GM21381 (cell line): ENCODE measurements around the gene PRSS27.
"Not testable (repeated sequence)": the region's sequence is repeated elsewhere in the genome, so short reads cannot be mapped to it uniquely, and the experiment has no call there.

Source experiments
- ATAC-seq: cut with Tn5 transposase; IDR thresholded peaks from one replicate; pipeline ENCODE4 v1.9.1; 2021; ENCODE audit warnings: mild to moderate bottlenecking, moderate library complexity; ENCODE audit not compliant: unreplicated experiment

Gene PRSS27

GRCh38 chr16:2698103-2698870 lies 21.7 kb downstream of the PRSS27 start:
- no peak for ATAC-seq

- ATAC-seq: no peak
Measured at GRCh38 chr16:2697401-2697948, 22.5 kb downstream of the PRSS27 start.

GRCh38 chr16:2696601-2697250 lies 23.3 kb downstream of the PRSS27 start:
- not testable (repeated sequence) for ATAC-seq

GRCh38 chr16:2692948-2693651 lies 26.9 kb downstream of the PRSS27 start:
- no peak for ATAC-seq

- no peak for ATAC-seq
Measured at GRCh38 chr16:2692251-2692947, 27.6 kb downstream of the PRSS27 start.

- ATAC-seq: no peak
Measured at GRCh38 chr16:2691491-2692248, 28.4 kb downstream of the PRSS27 start.

GRCh38 chr16:2690852-2691251 lies 29.2 kb downstream of the PRSS27 start:
- no peak for ATAC-seq

GRCh38 chr16:2689968-2690801 lies 29.8 kb downstream of the PRSS27 start:
- ATAC-seq: no peak

GRCh38 chr16:2689422-2689821 lies 30.6 kb downstream of the PRSS27 start:
- ATAC-seq: not testable (repeated sequence)

GRCh38 chr16:2687531-2688308 lies 32.3 kb downstream of the PRSS27 start:
- ATAC-seq: peak; percentile 1

GRCh38 chr16:2686912-2687507 lies 33.0 kb downstream of the PRSS27 start:
- peak; percentile 40 for ATAC-seq

- peak; percentile 31 for ATAC-seq
Measured at GRCh38 chr16:2686075-2686474, 33.9 kb downstream of the PRSS27 start.

GRCh38 chr16:2683041-2683440 lies 37.0 kb downstream of the PRSS27 start:
- not testable (repeated sequence) for ATAC-seq

GRCh38 chr16:2682209-2683021 lies 37.6 kb downstream of the PRSS27 start, which contains the start of gene KCTD5:
Gene KCTD5, plus strand, starts transcription at chr16:2682523. Its CDS starts 26 bp downstream, at chr16:2682549.
- ATAC-seq: peak; percentile 58

- not testable (repeated sequence) for ATAC-seq
Measured at GRCh38 chr16:2680360-2680759, 39.7 kb downstream of the PRSS27 start.

GRCh38 chr16:2679902-2680301 lies 40.1 kb downstream of the PRSS27 start:
- ATAC-seq: not testable (repeated sequence)
